WTC11 (cell line): Measurements from ENCODE around the gene ECHS1.

ENCODE experiments used
- E2F4 ChIP-seq: sonication (generic); formaldehyde crosslinking; IDR thresholded peaks from 2 replicates; pipeline ENCODE4 v1.8.1; 2022; ENCODE audit warnings: low read depth, mild to moderate bottlenecking, moderate library complexity, missing genetic modification reagents, borderline replicate concordance
- ETV6 ChIP-seq: sonication (generic); formaldehyde crosslinking; IDR thresholded peaks from 2 replicates; pipeline ENCODE4 v1.8.1; 2022; ENCODE audit warnings: mild to moderate bottlenecking, missing genetic modification reagents

- no peak for TF ChIP-seq E2F4
- TF ChIP-seq ETV6 (CRISPR knock-in tag): no peak
These were observed 24.0 kb downstream of the ECHS1 start for GRCh38 chr10:133349160-133349568.
